HCT116 (cell line): ENCODE results near the gene GARNL3. TPM values are rescaled to one million over a fixed set of nuclear protein-coding genes. Genes with fewer than 3 reads are reported as not detected.

Source experiments
- ATAC-seq: fragments of 200-7000 bp; cut with Tn5 transposase; 2 replicates; pipeline ENCODE4 v1.9.1; 2020; ENCODE audit warnings: mild to moderate bottlenecking, moderate library complexity
- BruUV-seq: library from RNA; stranded (reverse); fragments of 400-500 nt; replicated peaks from 2 replicates; lab custom pipeline; 2021; lab: Mats Ljungman, UMichigan
- CTCF ChIA-PET: fragments of 300-600 bp; sonication (Branson Sonifier 250); formaldehyde crosslinking; loops from one replicate; lab custom pipeline; 2021; ENCODE audit warnings: antibody characterized with exemption; lab: Charles Lee
- POLR2A ChIA-PET: fragments of 300-600, 350-600 bp; sonication (Branson Sonifier 250); formaldehyde crosslinking; loops from one replicate; lab custom pipeline; 2021; ENCODE audit warnings: antibody characterized with exemption; lab: Charles Lee
- RAD21 ChIA-PET, 2 experiments: fragments of 300-600 bp; sonication (Branson Sonifier 250); formaldehyde crosslinking; loops; one replicate each; lab custom pipeline; 2023; ENCODE audit warnings: low total read pairs in 2 of 2; ENCODE audit not compliant: uncharacterized antibody in 2 of 2, unreplicated experiment in 2 of 2, low non-redundant PET in 1 of 2; lab: Charles Lee
- DNase-seq: peaks from one replicate; pipeline ENCODE4 v3.0.0-alpha.2; 2010; ENCODE audit warnings: low read depth, low spot score
- H2AFZ ChIP-seq: fragments of 200-600 bp; shearing (Covaris generic), sonication (generic); 2 replicates; pipeline ENCODE4 v1.6.1; 2017; ENCODE audit warnings: low read depth, mixed run types, mixed read lengths, antibody characterized with exemption, low read length; ENCODE audit not compliant: poor library complexity, severe bottlenecking
- H3K27ac ChIP-seq: 2 replicates; pipeline ENCODE4 v1.5.1; 2012; ENCODE audit warnings: low read depth, low read length
- H3K27me3 ChIP-seq: fragments of 200-600 bp; sonication (generic); 2 replicates; pipeline ENCODE4 v1.6.1; 2016; ENCODE audit warnings: mixed run types, low read length, mixed read lengths; ENCODE audit not compliant: insufficient read depth
- H3K36me3 ChIP-seq, 2 experiments: fragments of 200-500 bp in 1 of 2; fragments of 200-600 bp in 1 of 2; sonication (Bioruptor generic) in 1 of 2; sonication (generic) in 1 of 2; 2 replicates each; pipeline versions ENCODE4 v1.5.1 to v1.6.1; 2014 to 2016; ENCODE audit warnings: low read length in 2 of 2, inconsistent platforms in 1 of 2, mixed read lengths in 1 of 2, mixed run types in 1 of 2; ENCODE audit not compliant: insufficient read depth in 2 of 2, control insufficient read depth in 1 of 2
- H3K4me1 ChIP-seq, 2 experiments: fragments of 200-600 bp in 1 of 2; sonication (generic) in 1 of 2; 2 replicates each; pipeline versions ENCODE4 v1.5.1 to v1.6.1; 2012 to 2017; ENCODE audit warnings: low read length in 2 of 2, inconsistent platforms in 1 of 2, mild to moderate bottlenecking in 1 of 2, mixed read lengths in 1 of 2, mixed run types in 1 of 2, moderate library complexity in 1 of 2; ENCODE audit not compliant: insufficient read depth in 2 of 2, control insufficient read depth in 1 of 2
- H3K4me2 ChIP-seq: fragments of 200-600 bp; sonication (generic); 2 replicates; pipeline ENCODE4 v1.6.1; 2017; ENCODE audit warnings: mixed run types, low read length, mixed read lengths
- H3K4me3 ChIP-seq, 2 experiments: fragments of 200-600 bp in 1 of 2; sonication (generic) in 1 of 2; replicated peaks in 1 of 2; 2 replicates each; pipeline ENCODE4 v1.5.1; 2011 to 2016; ENCODE audit warnings: low read length in 2 of 2, control low read depth in 1 of 2, low read depth in 1 of 2, mild to moderate bottlenecking in 1 of 2, mixed read lengths in 1 of 2, mixed run types in 1 of 2
- H3K79me2 ChIP-seq: fragments of 200-600 bp; sonication (generic); 2 replicates; pipeline ENCODE4 v1.6.1; 2017; ENCODE audit warnings: mild to moderate bottlenecking, mixed run types, low read length, moderate library complexity, mixed read lengths; ENCODE audit not compliant: insufficient read depth
- H3K9ac ChIP-seq: fragments of 200-600 bp; sonication (generic); 2 replicates; pipeline ENCODE4 v1.6.1; 2016; ENCODE audit warnings: low read length, mixed read lengths
- H3K9me2 ChIP-seq: fragments of 200-600 bp; sonication (generic), shearing (Covaris generic); 2 replicates; pipeline ENCODE4 v1.6.1; 2017; ENCODE audit warnings: mixed run types, mild to moderate bottlenecking, moderate library complexity; ENCODE audit not compliant: insufficient read depth
- H3K9me3 ChIP-seq, 2 experiments: fragments of 200-500 bp in 1 of 2; fragments of 200-600 bp in 1 of 2; sonication (Bioruptor generic) in 1 of 2; sonication (generic) in 1 of 2; 2 replicates each; pipeline ENCODE4 v1.6.1; 2014 to 2017; ENCODE audit warnings: low read length in 2 of 2, mixed read lengths in 2 of 2, inconsistent platforms in 1 of 2, low read depth in 1 of 2, mild to moderate bottlenecking in 1 of 2, mixed run types in 1 of 2, moderate library complexity in 1 of 2; ENCODE audit not compliant: control insufficient read depth in 1 of 2, insufficient read depth in 1 of 2
- H4K20me1 ChIP-seq: fragments of 200-600 bp; sonication (generic), shearing (Covaris generic); 2 replicates; pipeline ENCODE4 v1.6.1; 2017; ENCODE audit warnings: mixed run types, mild to moderate bottlenecking, moderate library complexity; ENCODE audit not compliant: insufficient read depth
- ATF3 ChIP-seq: IDR thresholded peaks from 2 replicates; pipeline ENCODE4 v1.6.1; 2012
- CBX3 ChIP-seq: IDR thresholded peaks from 2 replicates; pipeline ENCODE4 v1.6.1; 2012; ENCODE audit warnings: low read depth
- CEBPB ChIP-seq: IDR thresholded peaks from 2 replicates; pipeline ENCODE4 v1.6.1; 2012; ENCODE audit warnings: low read depth
- CTCF ChIP-seq, 3 experiments: fragments of 200-600 bp in 1 of 3; sonication (generic) in 1 of 3; IDR thresholded peaks in 2 of 3; conservative IDR thresholded peaks in 1 of 3; 2 replicates each; pipeline ENCODE4 v1.5.1; 2012 to 2017; ENCODE audit warnings: low read depth in 2 of 3, low read length in 2 of 3, antibody characterized with exemption in 1 of 3, borderline replicate concordance in 1 of 3, control low read depth in 1 of 3, mild to moderate bottlenecking in 1 of 3, mixed read lengths in 1 of 3, mixed run types in 1 of 3, moderate library complexity in 1 of 3; ENCODE audit not compliant: insufficient read depth in 1 of 3
- EGR1 ChIP-seq: IDR thresholded peaks from 2 replicates; pipeline ENCODE4 v1.6.1; 2012; ENCODE audit warnings: low read depth
- ELF1 ChIP-seq: IDR thresholded peaks from 2 replicates; pipeline ENCODE4 v1.6.1; 2012; ENCODE audit warnings: low read depth, borderline replicate concordance
- EZH2 ChIP-seq: fragments of 200-600 bp; sonication (generic); IDR thresholded peaks from 2 replicates; pipeline ENCODE4 v1.6.1; 2017; ENCODE audit warnings: antibody characterized with exemption, mixed run types
- EZH2phosphoT487 ChIP-seq: fragments of 200-600 bp; IDR thresholded peaks from 2 replicates; pipeline ENCODE4 v1.6.1; 2018; ENCODE audit warnings: antibody characterized with exemption, borderline replicate concordance
- FOSL1 ChIP-seq: IDR thresholded peaks from 2 replicates; pipeline ENCODE4 v1.6.1; 2012; ENCODE audit warnings: low read depth
- JUND ChIP-seq: IDR thresholded peaks from 2 replicates; pipeline ENCODE4 v1.6.1; 2012
- POLR2A ChIP-seq: IDR thresholded peaks from 2 replicates; pipeline ENCODE4 v1.7.0; 2011; ENCODE audit warnings: borderline replicate concordance; ENCODE audit not compliant: insufficient read depth, insufficient read length; ENCODE audit errors: extremely low read depth
- REST ChIP-seq: IDR thresholded peaks from 2 replicates; pipeline ENCODE4 v1.6.1; 2012; ENCODE audit warnings: low read depth
- SIN3A ChIP-seq: IDR thresholded peaks from 2 replicates; pipeline ENCODE4 v1.6.1; 2012; ENCODE audit warnings: low read depth
- SP1 ChIP-seq: IDR thresholded peaks from 2 replicates; pipeline ENCODE4 v1.6.1; 2012; ENCODE audit warnings: low read depth
- SRF ChIP-seq: IDR thresholded peaks from 2 replicates; pipeline ENCODE4 v1.6.1; 2012; ENCODE audit warnings: low read depth
- TCF7L2 ChIP-seq: IDR thresholded peaks from 2 replicates; pipeline ENCODE4 v1.7.0; 2011; ENCODE audit warnings: borderline replicate concordance, inconsistent platforms; ENCODE audit not compliant: insufficient read depth, insufficient read length; ENCODE audit errors: extremely low read depth
- ZBTB33 ChIP-seq: IDR thresholded peaks from 2 replicates; pipeline ENCODE4 v1.6.1; 2011; ENCODE audit warnings: mild to moderate bottlenecking, low read length, moderate library complexity; ENCODE audit not compliant: insufficient replicate concordance; ENCODE audit errors: extremely low read depth
- ZFX ChIP-seq: fragments of 450-650 bp; IDR thresholded peaks from 2 replicates; pipeline ENCODE4 v1.6.1; 2017
- intact Hi-C: fragments of 100-400 bp; cut with micrococcal nuclease; formaldehyde crosslinking; loops from 2 replicates; pipeline ENCODE4 v1.10.0; 2022
- total RNA-seq: library from RNA; stranded (reverse); gene quantifications from one replicate; pipeline ENCODE4 v1.2.1, GENCODE V29; 2021; ENCODE audit not compliant: unreplicated experiment

Gene GARNL3
- total RNA-seq, 1 experiment from 2014 or later, result 8.8 TPM

DNA sequence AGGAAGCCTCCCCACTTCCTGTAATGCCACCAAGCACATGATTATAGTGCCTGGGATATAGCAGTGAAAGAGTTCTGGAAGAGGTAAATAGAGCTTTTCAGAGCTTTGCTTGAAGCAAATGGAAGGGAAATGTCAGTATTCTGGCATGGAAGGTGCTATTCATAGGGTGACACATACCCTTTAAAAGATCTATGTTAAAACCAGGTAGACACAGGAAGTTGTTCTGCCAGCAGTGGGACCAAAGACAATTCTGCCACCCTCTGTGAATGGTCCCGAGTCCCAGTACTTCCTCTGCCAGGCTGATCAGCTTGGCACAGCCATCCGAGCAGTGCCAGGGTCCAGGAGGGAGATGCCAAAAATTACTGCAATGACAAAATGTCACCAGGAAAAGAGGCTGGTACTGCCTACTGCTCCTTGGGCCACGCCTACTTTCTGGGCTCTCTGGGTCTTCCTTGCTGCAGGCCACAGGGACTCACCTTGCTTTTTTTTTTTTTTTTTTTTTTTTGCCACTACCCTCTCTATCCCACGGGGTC is 26.7 kb downstream of the GARNL3 start:
- DNase-seq, result no peak
- H4K20me1 ChIP-seq, result no peaks in the 10 kb centered on the region
- no peaks in the 10 kb centered on the region for H3K27me3 ChIP-seq
- POLR2A ChIA-PET, result no interaction called here
- TF ChIP-seq SP1 (no peak), SRF (no peak), ZBTB33 (no peak), EZH2phosphoT487 (no peak), ELF1 (no peak), CBX3 (no peak), JUND (no peak), POLR2A (no peak), SIN3A (no peak), ATF3 (no peak), ZFX (no peak), TCF7L2 (no peak), REST (no peak), EGR1 (no peak), CEBPB (no peak), EZH2 (no peak), FOSL1 (no peak), CTCF (IDR thresholded peaks at IDR 0.05 in 2 of 3, conservative IDR thresholded peaks at IDR 0.05 in 1 of 3; ENCODE audit: borderline replicate concordance in 1 of 3, insufficient read depth in 1 of 3, low read depth in 2 of 3, low read length in 2 of 3) (no peak)
- TF ChIP-seq, all 23 proteins: peak for 0
- RAD21 ChIA-PET, result no interaction called here
- Histone ChIP-seq H3K9me3 (no peaks in the 10 kb centered on the region), H2AFZ (no peak overlapping the region), H3K4me1 (no peaks in the 10 kb centered on the region), H3K4me3 (no peak overlapping the region), H3K27ac (no peak overlapping the region), H3K79me2 (no peaks in the 10 kb centered on the region), H3K9me2 (no peaks in the 10 kb centered on the region), H3K4me2 (no peak overlapping the region), H3K9ac (no peak overlapping the region), H3K36me3 (no peaks in the 10 kb centered on the region)
- ATAC-seq, result no peak
- CTCF ChIA-PET, result no interaction called here
- intact Hi-C loops, result no loop called here
- BruUV-seq, result no TSS peak
